Esophagus squamous epithelium (tissue), 4 donors: Measurements from ENCODE around the gene ZSCAN25.
"Not testable (repeated sequence)": the region's sequence is repeated elsewhere in the genome, so short reads cannot be mapped to it uniquely, and the experiment has no call there.

Experiments used
- CTCF ChIP-seq, 6 experiments: fragments of 450-650 bp in 4 of 6; fragments of 200-600 bp in 2 of 6; sonication (generic) in 2 of 6; IDR thresholded peaks; one replicate each; pipeline ENCODE4 v1.5.1; 2016 to 2019; ENCODE audit warnings: antibody characterized with exemption in 6 of 6, mild to moderate bottlenecking in 4 of 6, moderate library complexity in 4 of 6
- POLR2A ChIP-seq, 4 donors: fragments of 450-650 bp; IDR thresholded peaks; one replicate each; pipeline ENCODE4 v1.6.1; 2017; ENCODE audit warnings: antibody characterized with exemption in 4 of 4, mild to moderate bottlenecking in 4 of 4, moderate library complexity in 3 of 4

GRCh38 chr7:99657879-99658278, 41.1 kb downstream of the ZSCAN25 start:
- not testable (repeated sequence) for TF ChIP-seq POLR2A, CTCF (IDR thresholded peaks at IDR 0.05)
